ENCODE results near the gene KLK6. TPM values are rescaled to one million over a fixed set of nuclear protein-coding genes. Genes with fewer than 3 reads are reported as not detected.
A peak's percentile ranks its signal among the peaks of the same experiment; 100 is the strongest.

Gene KLK6
- total RNA-seq, 1 experiment from 2014 or later: not detected

GRCh38 chr19:50962245-50962644 is 7.1 kb downstream of the KLK6 start:
- no peak overlapping the region for H3K4me3 ChIP-seq (ENCODE audit: low read depth in 2 of 2, low read length in 2 of 2)
- POLR2A ChIA-PET: no interaction called here
- no peak overlapping the region for H3K27ac ChIP-seq (ENCODE audit: low read length)
- ATAC-seq (no peak), DNase-seq (ENCODE audit: low read depth, low spot score) (no peak)
- no peaks in the 10 kb centered on the region for H3K4me1 ChIP-seq (ENCODE audit: control insufficient read depth, insufficient read depth, low read length)
- CTCF ChIA-PET: no interaction called here
- intact Hi-C loops (cut with micrococcal nuclease; ENCODE audit: unreplicated experiment) (no loop called here), in situ Hi-C loops (cut with HindIII; ENCODE audit: low pct_unique_long_range_greater_than_20kb, low sequenced_read_pairs) (no loop called here)
- no peaks in the 10 kb centered on the region for H3K36me3 ChIP-seq (ENCODE audit: control insufficient read depth, insufficient read depth, low read length)
- BruUV-seq (replicated peaks): no TSS peak
- TF ChIP-seq CTCF (IDR thresholded peaks at IDR 0.05) (no peak), TCF7L2 (IDR thresholded peaks at IDR 0.05; ENCODE audit: low read depth, low read length) (no peak), POLR2AphosphoS5 (IDR thresholded peaks at IDR 0.05; ENCODE audit: low read depth, low read length) (no peak), SIN3A (IDR thresholded peaks at IDR 0.05; ENCODE audit: borderline replicate concordance, insufficient read depth, low read depth, low read length) (no peak), REST (IDR thresholded peaks at IDR 0.05; ENCODE audit: insufficient read depth in 1 of 2, low read depth in 2 of 2, low read length in 1 of 2) (no peak)
- H3K27me3 ChIP-seq (ENCODE audit: control insufficient read depth, insufficient read depth, low read length): no peaks in the 10 kb centered on the region; the same call in 1 of the 2 replicates
- no peaks in the 10 kb centered on the region for H3K9me3 ChIP-seq (ENCODE audit: control insufficient read depth, insufficient read depth, low read depth, low read length)

GRCh38 chr19:50959731-50960500 is 9.5 kb downstream of the KLK6 start:
- in situ Hi-C loops (cut with HindIII; ENCODE audit: low pct_unique_long_range_greater_than_20kb, low sequenced_read_pairs) (no loop called here), intact Hi-C loops (cut with micrococcal nuclease; ENCODE audit: unreplicated experiment) (no loop called here)
- H3K36me3 ChIP-seq (ENCODE audit: control insufficient read depth, insufficient read depth, low read length): no peaks in the 10 kb centered on the region
- BruUV-seq (replicated peaks): no TSS peak
- TF ChIP-seq SIN3A (IDR thresholded peaks at IDR 0.05; ENCODE audit: borderline replicate concordance, insufficient read depth, low read depth, low read length) (no peak), CTCF (IDR thresholded peaks at IDR 0.05) (no peak)
- DNase-seq (ENCODE audit: low read depth, low spot score) (no peak), ATAC-seq (peak; percentile 58; the same call in 1 of the 2 replicates)
- H3K27me3 ChIP-seq (ENCODE audit: control insufficient read depth, insufficient read depth, low read length): no peaks in the 10 kb centered on the region; the same call in 1 of the 2 replicates
- no peak overlapping the region for H3K4me3 ChIP-seq (ENCODE audit: low read depth in 2 of 2, low read length in 2 of 2)
- no peak overlapping the region for H3K27ac ChIP-seq (ENCODE audit: low read length)
- no peaks in the 10 kb centered on the region for H3K4me1 ChIP-seq (ENCODE audit: control insufficient read depth, insufficient read depth, low read length)
- H3K9me3 ChIP-seq (ENCODE audit: control insufficient read depth, insufficient read depth, low read depth, low read length): no peaks in the 10 kb centered on the region
- POLR2A ChIA-PET: no interaction called here
- CTCF ChIA-PET: no interaction called here

Measured in Panc1 (cell line).